IPS DF 6.9 (cell line): ENCODE data around the gene ARL14.

Source experiments
- DNase-seq: peaks from one replicate; pipeline ENCODE4 v3.0.0-alpha.2; 2013; ENCODE audit warnings: low read depth, low spot score
- H3K27ac ChIP-seq: one replicate; pipeline ENCODE4 v1.5.1; 2013; ENCODE audit warnings: low read length, control low read depth
- H3K27me3 ChIP-seq: 2 replicates; pipeline ENCODE4 v1.6.1; 2013; ENCODE audit warnings: mild to moderate bottlenecking, low read length; ENCODE audit not compliant: control insufficient read depth, insufficient read depth
- H3K36me3 ChIP-seq: 2 replicates; pipeline ENCODE4 v1.6.1; 2013; ENCODE audit warnings: low read length; ENCODE audit not compliant: control insufficient read depth, insufficient read depth
- H3K4me1 ChIP-seq: 2 replicates; pipeline ENCODE4 v1.6.1; 2013; ENCODE audit warnings: low read length; ENCODE audit not compliant: control insufficient read depth, insufficient read depth
- H3K4me3 ChIP-seq: 2 replicates; pipeline ENCODE4 v1.5.1; 2013; ENCODE audit warnings: mild to moderate bottlenecking, low read length
- H3K9me3 ChIP-seq: 2 replicates; pipeline ENCODE4 v1.6.1; 2013; ENCODE audit warnings: low read length, inconsistent platforms; ENCODE audit not compliant: control insufficient read depth, insufficient read depth
- WGBS: extraction: QIAGEN DNeasy Blood & Tissue Kit; methylation state at CpG from one replicate; pipeline ENCODE4 v1.1.7; 2013; ENCODE audit warnings: mixed read lengths, missing lambda C conversion rate; ENCODE audit not compliant: insufficient read length, insufficient coverage; 5-methylcytosine and 5-hydroxymethylcytosine counted together

The ARL14 gene

GRCh38 chr3:160675566-160676124 lies 1.3 kb upstream of the ARL14 start:
- Histone ChIP-seq H3K4me1 (no peaks in the 10 kb centered on the region), H3K27me3 (no peaks in the 10 kb centered on the region), H3K4me3 (no peak overlapping the region), H3K36me3 (no peaks in the 10 kb centered on the region), H3K9me3 (no peaks in the 10 kb centered on the region), H3K27ac (no peak overlapping the region)
- DNase-seq = no peak

GRCh38 chr3:160677459-160677881 lies 510 bp downstream of the ARL14 start:
- no peak overlapping the region for H3K27ac ChIP-seq
- no peaks in the 10 kb centered on the region for H3K9me3 ChIP-seq
- no peak overlapping the region for H3K4me3 ChIP-seq
- no CpG with 5 or more reads among the region's 4 CpGs for WGBS
- H3K27me3 ChIP-seq = no peaks in the 10 kb centered on the region
- no peaks in the 10 kb centered on the region; the same call in 1 of the 2 replicates for H3K4me1 ChIP-seq
- no peaks in the 10 kb centered on the region for H3K36me3 ChIP-seq
- DNase-seq = no peak

- Histone ChIP-seq H3K27me3 (no peaks in the 10 kb centered on the region), H3K4me3 (no peak overlapping the region), H3K36me3 (no peaks in the 10 kb centered on the region), H3K4me1 (no peaks in the 10 kb centered on the region; the same call in 1 of the 2 replicates), H3K27ac (no peak overlapping the region), H3K9me3 (no peaks in the 10 kb centered on the region)
- no peak for DNase-seq
- WGBS = no CpG with 5 or more reads among the region's 5 CpGs
Observed at GRCh38 chr3:160678292-160678842, 1.4 kb downstream of the ARL14 start.

GRCh38 chr3:160684368-160684740 lies 7.4 kb downstream of the ARL14 start:
- H3K9me3 ChIP-seq = no peaks in the 10 kb centered on the region

GRCh38 chr3:160685144-160685766 lies 8.3 kb downstream of the ARL14 start:
- no peak for DNase-seq
- no CpG with 5 or more reads among the region's 1 CpG for WGBS
- H3K4me3 ChIP-seq = no peak overlapping the region

More at GRCh38 chr3:160684368-160684740, 7.4 kb downstream of the ARL14 start:
- Histone ChIP-seq H3K27ac (no peak overlapping the region), H3K36me3 (no peaks in the 10 kb centered on the region), H3K4me1 (no peaks in the 10 kb centered on the region; the same call in 1 of the 2 replicates), H3K4me3 (no peak overlapping the region), H3K27me3 (no peaks in the 10 kb centered on the region)
- no CpG with 5 or more reads among the region's 2 CpGs for WGBS
- DNase-seq = no peak

GRCh38 chr3:160686955-160687535 lies 10.1 kb downstream of the ARL14 start:
- H3K27ac ChIP-seq = no peak overlapping the region
- H3K4me1 ChIP-seq = no peaks in the 10 kb centered on the region
- H3K9me3 ChIP-seq = no peaks in the 10 kb centered on the region
- H3K4me3 ChIP-seq = no peak overlapping the region
- no peaks in the 10 kb centered on the region for H3K27me3 ChIP-seq
- WGBS = no CpG with 5 or more reads among the region's 6 CpGs
- DNase-seq = no peak
- H3K36me3 ChIP-seq = no peaks in the 10 kb centered on the region

More at GRCh38 chr3:160685144-160685766, 8.3 kb downstream of the ARL14 start:
- Histone ChIP-seq H3K4me1 (no peaks in the 10 kb centered on the region; the same call in 1 of the 2 replicates), H3K27me3 (no peaks in the 10 kb centered on the region), H3K36me3 (no peaks in the 10 kb centered on the region), H3K9me3 (no peaks in the 10 kb centered on the region), H3K27ac (no peak overlapping the region)

- no peaks in the 10 kb centered on the region for H3K27me3 ChIP-seq
- WGBS = no CpG with 5 or more reads among the region's 1 CpG
Observed at GRCh38 chr3:160691151-160691550, 14.2 kb downstream of the ARL14 start.

GRCh38 chr3:160691962-160692361 lies 15.0 kb downstream of the ARL14 start:
- Histone ChIP-seq H3K27me3 (no peaks in the 10 kb centered on the region), H3K4me3 (no peak overlapping the region), H3K4me1 (no peaks in the 10 kb centered on the region), H3K9me3 (no peaks in the 10 kb centered on the region), H3K36me3 (no peaks in the 10 kb centered on the region), H3K27ac (no peak overlapping the region)
- no CpG with 5 or more reads among the region's 4 CpGs for WGBS
- DNase-seq = no peak

More at GRCh38 chr3:160691151-160691550, 14.2 kb downstream of the ARL14 start:
- no peak overlapping the region for H3K27ac ChIP-seq
- no peaks in the 10 kb centered on the region for H3K36me3 ChIP-seq
- no peak overlapping the region for H3K4me3 ChIP-seq
- H3K4me1 ChIP-seq = no peaks in the 10 kb centered on the region
- DNase-seq = no peak
- no peaks in the 10 kb centered on the region for H3K9me3 ChIP-seq

- no peak for DNase-seq
Observed at GRCh38 chr3:160693191-160693590, 16.2 kb downstream of the ARL14 start.

GRCh38 chr3:160694345-160694744 lies 17.4 kb downstream of the ARL14 start:
- no peaks in the 10 kb centered on the region for H3K27me3 ChIP-seq
- WGBS = no CpG with 5 or more reads among the region's 3 CpGs
- H3K9me3 ChIP-seq = no peaks in the 10 kb centered on the region
- no peak for DNase-seq
- no peaks in the 10 kb centered on the region for H3K36me3 ChIP-seq
- no peak overlapping the region for H3K4me3 ChIP-seq
- no peaks in the 10 kb centered on the region for H3K4me1 ChIP-seq
- no peak overlapping the region for H3K27ac ChIP-seq

More at GRCh38 chr3:160693191-160693590, 16.2 kb downstream of the ARL14 start:
- no CpG with 5 or more reads among the region's 2 CpGs for WGBS
- no peaks in the 10 kb centered on the region for H3K36me3 ChIP-seq
- H3K4me3 ChIP-seq = no peak overlapping the region
- H3K9me3 ChIP-seq = no peaks in the 10 kb centered on the region
- H3K27ac ChIP-seq = no peak overlapping the region
- H3K27me3 ChIP-seq = no peaks in the 10 kb centered on the region
- H3K4me1 ChIP-seq = no peaks in the 10 kb centered on the region
